GM18861 (cell line): Measurements from ENCODE around the gene CPSF3.
A peak's percentile ranks its signal among the peaks of the same experiment; 100 is the strongest.

ENCODE experiments used
- ATAC-seq: cut with Tn5 transposase; IDR thresholded peaks from one replicate; pipeline ENCODE4 v1.9.1; 2021; ENCODE audit not compliant: unreplicated experiment

CPSF3 gene

GRCh38 chr2:9462886-9463697 lies 39.6 kb downstream of the CPSF3 start:
- no peak for ATAC-seq

GRCh38 chr2:9463698-9464034 lies 40.2 kb downstream of the CPSF3 start:
- ATAC-seq: no peak

GRCh38 chr2:9465170-9465569 lies 41.7 kb downstream of the CPSF3 start:
- ATAC-seq: no peak

GRCh38 chr2:9466147-9466683 lies 42.8 kb downstream of the CPSF3 start:
- no peak for ATAC-seq

GRCh38 chr2:9467687-9468086 lies 44.2 kb downstream of the CPSF3 start:
- ATAC-seq: no peak

- ATAC-seq: no peak
Measured at GRCh38 chr2:9471206-9471605, 47.8 kb downstream of the CPSF3 start.

- no peak for ATAC-seq
Measured at GRCh38 chr2:9472511-9472910, 49.1 kb downstream of the CPSF3 start.

- no peak for ATAC-seq
Measured at GRCh38 chr2:9473308-9473984, 50.0 kb downstream of the CPSF3 start.

GRCh38 chr2:9473985-9474360 lies 50.5 kb downstream of the CPSF3 start:
- ATAC-seq: no peak

GRCh38 chr2:9474361-9475057 lies 51.1 kb downstream of the CPSF3 start, which contains the start of gene IAH1:
TSS of gene IAH1 (plus strand) at chr2:9474551. CDS start at chr2:9474567, 16 bp downstream.
- ATAC-seq: peak; percentile 62

- ATAC-seq: no peak
Measured at GRCh38 chr2:9477914-9478313, 54.5 kb downstream of the CPSF3 start.

- no peak for ATAC-seq
Measured at GRCh38 chr2:9478526-9478925, 55.1 kb downstream of the CPSF3 start.

GRCh38 chr2:9480157-9480556 lies 56.7 kb downstream of the CPSF3 start:
- no peak for ATAC-seq

GRCh38 chr2:9483107-9483506 lies 59.7 kb downstream of the CPSF3 start:
- no peak for ATAC-seq

GRCh38 chr2:9484533-9484932 lies 61.1 kb downstream of the CPSF3 start:
- no peak for ATAC-seq

GRCh38 chr2:9488583-9489547 lies 65.4 kb downstream of the CPSF3 start:
- ATAC-seq: no peak

- no peak for ATAC-seq
Measured at GRCh38 chr2:9490789-9491188, 67.3 kb downstream of the CPSF3 start.

- ATAC-seq: no peak
Measured at GRCh38 chr2:9492927-9493326, 69.5 kb downstream of the CPSF3 start.

GRCh38 chr2:9493478-9493877 lies 70.0 kb downstream of the CPSF3 start:
- no peak for ATAC-seq

GRCh38 chr2:9494081-9494480 lies 70.6 kb downstream of the CPSF3 start:
- ATAC-seq: no peak

- ATAC-seq: no peak
Measured at GRCh38 chr2:9497017-9497416, 73.6 kb downstream of the CPSF3 start.
